ENCODE results near the gene CORO2A. TPM values are rescaled to one million over a fixed set of nuclear protein-coding genes. Genes with fewer than 3 reads are reported as not detected.

CORO2A gene
- total RNA-seq, 1 experiment from 2014 or later, result 0.11 TPM

GRCh38 chr9:98219794-98220370 lies 27.4 kb upstream of the CORO2A start:
- no peak for DNase-seq (ENCODE audit: low read depth)

- no peak for DNase-seq (ENCODE audit: low read depth)
These were observed 26.9 kb upstream of the CORO2A start for GRCh38 chr9:98219364-98219716.

DNA sequence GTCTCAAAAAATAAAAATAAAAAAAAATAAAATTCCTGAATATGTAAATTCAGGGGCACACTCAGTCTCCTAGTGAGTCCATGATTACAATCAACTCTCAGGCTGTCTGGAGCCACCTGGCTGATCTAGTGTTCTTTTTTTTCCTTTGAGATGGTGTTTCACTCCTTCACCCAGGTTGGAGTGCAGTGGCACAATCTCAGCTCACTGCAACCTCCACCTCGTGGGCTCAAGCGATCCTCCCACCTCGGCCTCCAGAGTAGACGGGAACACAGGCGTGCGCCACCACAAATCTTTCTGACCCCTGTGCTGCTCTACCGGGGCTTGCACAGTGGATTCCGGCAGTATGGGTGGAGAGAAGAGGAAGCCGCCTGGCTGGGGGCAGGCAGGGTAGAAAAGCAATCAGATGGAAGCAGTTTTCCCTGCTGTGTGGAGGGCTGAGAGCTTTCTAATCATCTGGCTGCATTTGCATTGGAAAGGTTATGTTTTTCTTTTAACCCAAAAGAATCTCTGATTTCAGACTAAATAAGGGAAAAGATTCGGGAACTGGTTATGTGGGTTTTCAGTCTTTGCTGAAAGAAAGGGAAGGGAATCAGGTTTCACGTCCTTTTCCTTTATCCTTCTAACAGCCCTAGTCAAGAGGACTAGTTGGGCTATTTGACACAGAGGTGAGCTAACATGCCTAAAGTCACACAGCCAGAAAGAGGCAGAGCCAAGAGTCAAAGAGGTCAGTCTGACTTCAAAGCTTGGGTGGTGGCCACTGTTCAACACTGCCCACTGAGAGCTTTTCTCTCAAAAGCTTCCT lies 26.3 kb upstream of the CORO2A start:
- no peak for DNase-seq (ENCODE audit: low read depth)

DNA sequence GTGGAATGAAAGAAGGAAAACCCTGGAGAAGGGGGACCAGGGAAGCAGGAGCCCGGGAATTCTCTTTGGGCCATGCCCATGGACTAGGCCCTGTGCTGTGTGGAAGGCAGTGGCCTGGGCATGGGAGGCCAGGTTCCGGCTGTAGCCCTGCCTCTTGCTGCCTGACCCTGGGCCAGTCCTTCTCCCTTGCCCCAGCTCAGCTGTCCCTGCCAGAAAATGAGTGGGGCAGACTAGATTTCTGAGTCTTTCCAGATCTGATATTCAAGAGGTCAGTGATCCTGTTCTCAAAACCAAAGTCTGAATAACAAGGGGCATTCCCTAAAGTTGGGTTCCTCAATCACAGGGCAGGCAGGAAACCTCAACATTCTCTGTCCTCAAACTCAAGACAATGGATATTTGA lies 24.8 kb upstream of the CORO2A start:
- DNase-seq (ENCODE audit: low read depth), result no peak

DNA sequence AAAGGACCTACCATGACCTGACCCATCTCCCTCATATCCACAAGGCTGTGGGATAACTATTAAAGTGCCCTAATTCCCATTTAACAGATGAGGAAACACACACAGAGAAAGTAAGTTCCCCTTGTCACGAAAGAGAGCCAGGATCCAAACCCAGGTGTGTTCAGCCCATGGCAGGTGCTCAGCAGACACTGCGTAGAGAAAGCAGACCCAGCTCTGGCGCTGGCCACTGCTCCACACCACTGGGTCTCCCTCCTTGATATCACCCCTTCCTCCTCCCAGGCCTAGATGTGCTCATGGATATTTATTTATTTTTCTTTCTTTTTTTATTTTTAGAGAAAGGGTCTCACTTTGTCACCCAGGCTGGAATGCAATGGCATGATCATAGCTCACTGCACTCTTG lies 24.0 kb upstream of the CORO2A start:
- DNase-seq (ENCODE audit: low read depth), result no peak

- peak; percentile 7 for DNase-seq (ENCODE audit: low read depth)
These were observed 23.4 kb upstream of the CORO2A start for GRCh38 chr9:98215821-98216220.

- no peak for DNase-seq (ENCODE audit: low read depth)
These were observed 22.8 kb upstream of the CORO2A start for GRCh38 chr9:98215271-98215670.

GRCh38 chr9:98214811-98215210 lies 22.4 kb upstream of the CORO2A start:
- DNase-seq (ENCODE audit: low read depth), result no peak

DNA sequence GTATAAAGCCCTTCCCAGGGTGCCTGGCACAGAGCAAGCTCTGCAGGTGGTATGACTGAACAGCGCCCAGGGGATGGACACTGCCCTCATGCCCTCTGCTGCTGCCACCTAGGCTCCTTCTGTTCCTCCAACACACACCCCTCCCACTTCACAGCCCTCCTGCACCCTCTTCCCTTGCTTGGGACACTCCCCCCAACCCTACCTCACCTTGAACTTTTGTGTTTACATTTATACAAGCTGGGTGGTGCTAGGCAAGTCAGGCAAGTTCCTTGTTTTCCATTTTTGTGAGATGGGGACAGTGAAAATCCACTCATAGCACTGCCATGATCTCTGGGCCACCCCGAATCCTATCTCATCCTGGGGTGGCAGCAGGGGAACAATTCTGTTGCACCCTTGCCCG lies 18.8 kb upstream of the CORO2A start:
- DNase-seq (ENCODE audit: low read depth), result no peak

DNA sequence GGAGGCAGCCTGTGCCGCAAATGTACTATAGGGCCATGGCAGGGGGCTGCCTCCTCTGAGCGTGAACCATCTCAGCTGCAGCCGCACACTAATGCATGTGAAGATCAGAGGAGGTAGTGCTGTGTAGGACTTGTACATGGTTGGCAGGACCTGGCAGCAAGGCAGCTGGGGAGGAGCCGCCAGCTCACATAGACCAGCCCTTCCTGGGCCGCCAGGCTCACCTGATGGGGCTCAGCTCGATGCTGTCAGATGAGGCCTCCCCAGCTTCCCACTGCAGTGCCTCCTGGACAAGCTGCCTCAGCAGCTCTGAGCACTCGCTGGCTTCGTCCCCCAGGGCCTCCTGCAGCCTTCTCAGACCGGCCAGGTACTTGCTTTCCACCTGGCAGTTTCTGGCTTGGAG lies 18.0 kb upstream of the CORO2A start:
- no peak for DNase-seq (ENCODE audit: low read depth)

GRCh38 chr9:98209530-98209929 lies 17.1 kb upstream of the CORO2A start:
- no peak for DNase-seq (ENCODE audit: low read depth)

DNA sequence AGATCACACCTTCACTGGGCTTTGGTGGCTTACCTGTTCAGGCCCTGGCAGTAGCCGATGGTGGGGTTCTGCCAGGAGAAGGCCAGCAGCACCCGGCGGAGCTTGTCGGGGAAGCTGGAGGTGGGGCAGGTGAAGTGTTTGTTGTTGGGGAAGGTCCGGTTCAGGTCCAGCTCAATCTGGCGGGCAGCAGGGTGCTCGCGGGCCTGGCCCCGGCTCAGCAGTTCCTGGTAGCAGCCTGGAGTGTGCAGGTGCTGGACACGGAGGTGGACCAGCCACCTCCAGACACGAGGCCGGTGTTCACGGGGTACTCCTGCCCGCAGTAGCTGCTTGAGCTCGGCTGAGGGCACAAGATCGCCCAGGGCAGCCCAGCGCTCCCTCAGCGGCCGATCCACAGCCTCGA lies 16.2 kb upstream of the CORO2A start:
- DNase-seq (ENCODE audit: low read depth), result no peak

GRCh38 chr9:98207606-98208005 lies 15.2 kb upstream of the CORO2A start:
- DNase-seq (ENCODE audit: low read depth), result peak; percentile 45

GRCh38 chr9:98206754-98207153 lies 14.3 kb upstream of the CORO2A start:
- no peak for DNase-seq (ENCODE audit: low read depth)

GRCh38 chr9:98204692-98205091 lies 12.3 kb upstream of the CORO2A start:
- DNase-seq (ENCODE audit: low read depth), result no peak

DNA sequence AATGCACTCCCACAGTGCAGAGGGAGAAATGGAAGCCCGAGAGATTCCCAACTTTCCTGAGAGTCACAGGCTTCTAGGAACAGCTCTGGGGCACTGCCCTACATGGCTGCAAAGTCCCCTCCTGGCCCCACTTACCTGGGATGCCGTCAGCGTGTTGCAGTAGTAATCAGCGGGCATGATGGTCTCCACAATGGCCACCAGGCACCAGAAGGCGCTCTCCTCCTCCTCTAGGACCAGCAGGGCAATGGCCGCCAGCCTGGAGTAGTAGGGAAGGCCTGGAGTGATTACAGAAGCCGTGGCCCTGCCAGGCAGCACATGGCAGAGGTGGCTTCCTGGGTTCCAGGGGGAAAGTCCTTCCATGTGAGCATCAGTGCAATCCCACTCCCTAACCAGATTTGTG lies 10.7 kb upstream of the CORO2A start:
- DNase-seq (ENCODE audit: low read depth), result no peak

GRCh38 chr9:98202252-98202651 lies 9.8 kb upstream of the CORO2A start:
- DNase-seq (ENCODE audit: low read depth), result no peak

- DNase-seq (ENCODE audit: low read depth), result no peak
These were observed 9.3 kb upstream of the CORO2A start for GRCh38 chr9:98201749-98202148.

GRCh38 chr9:98201102-98201501 lies 8.7 kb upstream of the CORO2A start:
- DNase-seq (ENCODE audit: low read depth), result no peak

DNA sequence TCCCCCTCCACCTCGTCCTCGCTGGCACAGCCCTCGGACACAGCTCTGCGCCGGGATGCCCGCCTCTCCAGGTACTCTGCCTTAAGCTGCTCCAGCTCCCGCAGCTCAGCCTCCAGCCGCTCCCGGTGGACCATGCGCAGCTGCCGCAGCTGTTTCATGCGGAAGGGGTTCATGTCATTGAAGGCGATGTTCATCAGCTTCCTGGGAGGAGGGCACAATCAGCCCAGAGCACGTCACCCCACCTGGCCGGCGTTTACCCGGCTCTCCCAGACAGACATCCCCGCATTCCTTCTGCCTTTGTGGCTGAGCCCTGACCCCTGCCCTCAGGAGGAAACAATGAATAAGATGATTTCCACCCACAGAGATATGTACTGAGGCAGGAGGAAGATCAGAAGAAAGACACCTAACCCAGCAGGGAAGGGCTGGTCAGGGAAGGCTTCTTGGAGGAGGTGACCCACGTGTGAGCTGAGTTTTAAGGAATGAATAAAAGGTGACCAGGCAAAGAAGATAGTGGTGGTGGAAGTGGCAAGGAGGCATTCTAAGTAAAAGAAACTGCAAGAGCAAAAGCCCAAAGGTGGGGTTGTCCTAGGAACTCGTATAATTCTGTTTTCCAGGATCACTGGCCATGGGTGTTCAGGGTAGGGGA lies 7.1 kb upstream of the CORO2A start:
- DNase-seq (ENCODE audit: low read depth), result no peak

DNA sequence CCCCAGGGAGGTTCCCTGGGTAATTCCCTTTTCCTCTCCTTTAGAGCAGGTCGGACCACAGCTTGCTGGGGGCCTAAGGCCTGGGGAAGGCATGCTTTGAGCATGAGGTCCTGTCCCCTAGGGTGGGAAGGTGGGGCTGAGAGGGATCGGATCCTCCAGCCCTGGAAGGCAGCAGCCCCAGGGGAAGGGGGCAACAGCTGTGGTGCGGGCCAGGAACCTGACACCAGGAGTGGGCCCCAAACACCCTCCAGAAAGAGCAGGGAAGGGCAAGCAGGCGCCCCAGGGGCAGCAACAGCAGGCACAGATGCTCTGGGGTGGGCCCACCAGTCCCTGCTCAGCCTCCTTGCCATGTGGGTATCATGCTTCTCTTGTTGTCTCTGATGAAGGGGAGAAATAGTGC lies 3.2 kb upstream of the CORO2A start:
- no peak for DNase-seq (ENCODE audit: low read depth)

DNA sequence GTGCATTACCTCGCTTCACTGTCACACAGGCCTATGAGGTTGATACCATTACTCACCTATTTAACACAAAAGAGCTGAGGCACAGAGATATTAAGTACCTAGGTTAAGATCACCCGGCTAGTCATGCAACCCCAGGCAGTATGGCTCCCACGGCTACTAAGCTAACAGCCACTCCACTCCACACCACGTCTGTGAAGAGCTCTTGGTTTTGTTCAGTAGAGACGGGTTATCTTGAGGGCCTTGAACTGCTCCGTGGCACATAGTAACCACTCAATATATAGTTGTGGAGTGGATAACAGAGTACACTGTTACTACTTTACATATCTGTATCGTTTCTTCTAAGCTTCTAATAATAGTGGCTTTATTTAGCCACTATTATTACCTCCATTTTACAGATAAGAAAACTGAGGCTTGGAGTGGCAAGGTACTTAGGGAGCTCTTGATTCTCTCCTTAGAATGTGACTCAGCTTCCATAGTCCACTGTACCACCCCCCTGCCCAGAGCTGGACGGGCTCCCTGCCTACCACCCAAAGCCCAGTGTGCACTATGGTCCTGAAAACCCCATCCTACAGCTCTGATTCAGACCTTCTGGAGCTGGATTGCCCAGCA lies 1.0 kb upstream of the CORO2A start:
- DNase-seq (ENCODE audit: low read depth), result no peak

Data from LHCN-M2 (cell line).